GM18507 (cell line): ENCODE data around the gene PGS1.
"Not testable (repeated sequence)": the region's sequence is repeated elsewhere in the genome, so short reads cannot be mapped to it uniquely, and the experiment has no call there.

Experiments
- DNase-seq: peaks from one replicate; pipeline ENCODE4 v3.0.0; 2011; ENCODE audit warnings: low read depth; ENCODE audit not compliant: insufficient read length; ENCODE audit errors: extremely low spot score
- FAIRE-seq: peaks from 2 replicates; lab custom pipeline; 2011; peaks lifted over from hg19 to GRCh38; lab: Jason Lieb, UNC

Gene PGS1, protein sequence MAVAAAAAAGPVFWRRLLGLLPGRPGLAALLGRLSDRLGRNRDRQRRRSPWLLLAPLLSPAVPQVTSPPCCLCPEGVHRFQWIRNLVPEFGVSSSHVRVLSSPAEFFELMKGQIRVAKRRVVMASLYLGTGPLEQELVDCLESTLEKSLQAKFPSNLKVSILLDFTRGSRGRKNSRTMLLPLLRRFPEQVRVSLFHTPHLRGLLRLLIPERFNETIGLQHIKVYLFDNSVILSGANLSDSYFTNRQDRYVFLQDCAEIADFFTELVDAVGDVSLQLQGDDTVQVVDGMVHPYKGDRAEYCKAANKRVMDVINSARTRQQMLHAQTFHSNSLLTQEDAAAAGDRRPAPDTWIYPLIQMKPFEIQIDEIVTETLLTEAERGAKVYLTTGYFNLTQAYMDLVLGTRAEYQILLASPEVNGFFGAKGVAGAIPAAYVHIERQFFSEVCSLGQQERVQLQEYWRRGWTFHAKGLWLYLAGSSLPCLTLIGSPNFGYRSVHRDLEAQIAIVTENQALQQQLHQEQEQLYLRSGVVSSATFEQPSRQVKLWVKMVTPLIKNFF

DNA sequence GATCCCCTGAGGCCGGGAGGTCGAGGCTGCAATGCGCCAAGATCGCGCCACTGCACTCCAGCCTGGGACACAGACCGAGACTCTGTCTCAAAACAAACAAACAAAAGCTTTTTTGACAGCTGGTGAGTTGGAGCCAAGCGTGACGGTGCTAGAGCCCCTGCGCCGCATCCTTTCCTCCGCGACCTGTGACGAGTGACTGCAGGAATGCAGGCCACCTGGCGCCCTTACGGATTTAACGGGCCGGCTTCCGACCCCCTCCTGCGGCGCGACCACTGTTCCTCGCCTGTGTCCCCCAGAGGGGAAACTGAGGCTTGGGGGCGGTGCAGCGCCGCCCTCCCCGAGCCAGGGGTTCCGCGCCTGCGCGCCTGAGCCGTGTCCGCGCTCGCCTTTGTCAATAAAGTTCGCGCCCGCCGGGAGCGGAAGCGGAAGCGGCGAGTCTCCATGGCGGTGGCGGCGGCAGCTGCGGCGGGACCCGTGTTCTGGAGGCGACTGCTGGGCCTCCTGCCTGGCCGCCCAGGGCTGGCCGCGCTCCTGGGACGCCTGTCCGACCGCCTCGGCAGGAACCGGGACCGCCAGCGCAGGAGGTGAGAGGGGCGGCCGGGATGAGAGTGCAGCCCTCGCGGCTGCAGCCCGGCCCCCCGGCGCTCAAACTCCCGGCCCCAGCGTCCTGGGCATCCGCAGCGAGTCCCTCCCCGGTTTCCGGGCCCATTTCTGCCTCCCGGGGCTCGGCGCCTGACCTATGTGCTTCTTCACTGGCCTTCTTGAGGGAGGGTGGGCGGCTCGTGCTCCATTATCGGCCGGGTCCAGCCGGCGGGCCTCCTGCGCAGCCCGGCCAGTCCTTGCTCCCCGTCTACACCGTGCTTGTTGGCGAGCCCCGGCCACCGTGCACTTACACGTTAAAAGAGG is at the start of gene PGS1:
Gene PGS1 (plus strand): TSS at position 425 of the 906 bp plus-strand sequence. CDS start 17 bp downstream, at position 442.
- FAIRE-seq, result peak; percentile 69
- DNase-seq, result peak; percentile 64

DNA sequence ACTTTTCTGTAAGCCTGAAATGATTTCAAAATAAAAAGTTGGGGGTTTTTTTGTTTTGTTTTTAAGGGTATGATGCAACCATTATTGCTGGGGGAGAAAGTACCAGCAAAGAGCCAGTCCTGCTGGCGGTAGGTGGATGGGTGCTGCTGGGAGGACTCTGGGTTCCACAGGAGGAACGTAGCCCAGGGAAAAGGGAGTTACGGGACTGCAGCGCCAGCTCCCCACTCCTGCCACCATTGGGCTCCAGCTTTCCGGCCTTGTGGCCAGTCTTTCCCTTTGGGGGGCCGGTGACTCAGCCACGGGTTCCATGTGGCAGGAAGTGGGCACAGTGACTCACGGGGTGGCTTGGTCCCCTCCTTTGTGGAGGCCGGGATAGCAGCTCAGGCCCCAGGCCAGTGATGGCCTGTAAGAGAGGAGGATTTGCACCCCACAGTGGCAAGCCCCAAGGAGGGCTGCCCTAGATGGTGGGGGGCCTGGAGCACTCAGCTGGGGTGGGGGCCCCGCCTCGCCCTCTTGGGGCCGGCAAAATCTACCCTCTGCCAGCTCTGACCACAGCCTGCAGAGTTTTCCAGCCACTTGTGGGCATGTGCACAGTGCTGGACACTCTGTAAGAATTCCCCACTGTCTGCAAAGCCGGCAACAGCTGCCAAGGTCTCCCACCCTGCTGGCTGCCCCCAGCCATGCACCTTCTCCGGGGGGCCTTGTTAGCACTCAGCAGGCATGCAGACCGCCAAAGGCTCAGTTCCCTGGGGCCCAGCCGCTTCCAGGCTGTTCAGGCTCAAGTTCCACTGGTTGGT is 49.0 kb upstream of the PGS1 start:
- no peak for DNase-seq
- no peak for FAIRE-seq

DNA sequence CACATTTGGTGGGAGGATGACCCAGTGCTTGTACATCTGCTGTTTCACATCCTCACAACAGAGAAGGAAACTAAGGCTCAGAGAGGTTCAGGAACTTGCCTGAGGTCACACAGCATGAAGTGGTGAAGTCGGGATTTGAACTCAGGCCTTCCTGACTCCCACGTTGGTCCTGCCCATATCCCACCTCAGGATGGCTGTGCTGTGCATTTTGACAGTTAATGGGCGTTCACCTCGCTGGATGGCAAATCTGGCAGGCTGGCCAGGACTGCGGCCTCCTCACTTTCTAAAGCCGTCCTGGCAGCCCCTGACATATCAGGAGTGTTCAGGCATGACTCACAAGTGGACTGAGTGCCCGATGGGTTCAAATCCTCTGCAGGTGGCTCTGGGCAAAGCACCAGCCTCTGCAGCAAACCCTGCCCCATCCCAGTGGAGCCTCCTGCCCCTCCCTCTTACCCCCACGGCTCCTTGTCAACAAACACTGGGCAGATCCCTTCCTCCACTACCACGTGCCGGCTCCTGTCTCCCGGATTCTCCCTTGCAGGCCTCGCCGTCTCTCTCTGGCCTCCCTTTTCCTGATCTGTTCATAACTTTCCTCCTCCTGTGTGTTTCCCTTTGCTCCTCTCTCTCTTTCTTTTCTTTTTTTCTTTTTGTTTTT is 47.8 kb upstream of the PGS1 start:
- FAIRE-seq (no peak), DNase-seq (no peak)

DNA sequence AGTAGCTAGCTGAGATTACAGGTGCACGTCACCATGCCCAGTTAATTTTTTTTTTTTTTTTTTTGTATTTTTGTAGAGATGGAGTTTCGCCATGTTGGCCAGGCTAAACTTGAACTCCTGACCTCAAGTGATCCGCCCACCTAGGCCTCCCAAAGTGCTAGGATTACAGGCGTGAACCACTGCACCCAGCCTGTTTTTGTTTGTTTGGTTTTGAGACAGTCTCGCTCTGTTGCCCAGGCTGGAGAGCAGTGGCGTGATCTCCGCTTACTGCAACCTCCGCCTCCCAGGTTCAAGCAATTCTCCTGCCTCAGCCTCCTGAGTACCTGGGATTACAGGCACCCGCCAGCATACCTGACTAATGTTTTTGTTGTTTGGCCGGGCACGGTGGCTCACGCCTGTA is 47.1 kb upstream of the PGS1 start:
- DNase-seq, FAIRE-seq: not testable (repeated sequence)

DNA sequence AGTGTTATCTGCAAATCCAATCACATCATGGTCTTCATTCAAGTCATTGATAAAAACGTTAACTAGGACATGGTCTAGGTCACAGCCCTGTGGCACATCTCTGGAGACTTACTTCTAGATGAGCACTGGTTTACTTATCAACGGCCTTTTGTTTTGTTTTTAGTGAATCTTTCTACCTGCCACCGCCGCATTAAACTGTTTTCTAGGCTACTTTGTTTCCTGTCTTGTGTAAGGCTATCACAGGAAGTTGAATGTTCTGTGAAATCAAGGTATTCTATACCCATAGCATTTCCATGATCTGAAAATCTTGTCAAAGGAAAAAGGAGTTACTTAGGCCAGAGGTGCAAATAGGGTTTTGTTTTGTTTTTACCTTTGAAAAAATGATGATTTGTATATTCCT is 45.5 kb upstream of the PGS1 start:
- peak; percentile 38 for FAIRE-seq
- DNase-seq, result no peak

DNA sequence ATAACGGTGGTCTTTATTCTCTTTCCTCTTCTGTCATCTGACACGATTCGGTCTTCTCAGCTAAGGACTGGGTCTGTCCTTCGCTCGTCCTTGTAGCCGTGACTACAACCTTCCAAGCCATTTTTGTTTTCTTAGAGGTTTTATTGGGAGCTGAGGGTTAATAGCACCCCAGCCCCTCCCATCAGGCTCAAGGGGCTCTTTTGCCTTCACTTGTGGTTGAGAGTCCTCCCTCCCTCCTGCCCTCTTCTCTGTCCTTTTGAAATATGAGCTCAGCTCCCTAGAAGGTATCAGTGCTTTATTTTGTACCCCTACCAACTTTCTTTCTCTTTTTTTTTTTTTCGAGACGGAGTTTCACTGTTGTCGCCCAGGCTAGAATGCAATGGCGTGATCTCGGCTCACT is 43.2 kb upstream of the PGS1 start:
- FAIRE-seq (no peak), DNase-seq (no peak)

DNA sequence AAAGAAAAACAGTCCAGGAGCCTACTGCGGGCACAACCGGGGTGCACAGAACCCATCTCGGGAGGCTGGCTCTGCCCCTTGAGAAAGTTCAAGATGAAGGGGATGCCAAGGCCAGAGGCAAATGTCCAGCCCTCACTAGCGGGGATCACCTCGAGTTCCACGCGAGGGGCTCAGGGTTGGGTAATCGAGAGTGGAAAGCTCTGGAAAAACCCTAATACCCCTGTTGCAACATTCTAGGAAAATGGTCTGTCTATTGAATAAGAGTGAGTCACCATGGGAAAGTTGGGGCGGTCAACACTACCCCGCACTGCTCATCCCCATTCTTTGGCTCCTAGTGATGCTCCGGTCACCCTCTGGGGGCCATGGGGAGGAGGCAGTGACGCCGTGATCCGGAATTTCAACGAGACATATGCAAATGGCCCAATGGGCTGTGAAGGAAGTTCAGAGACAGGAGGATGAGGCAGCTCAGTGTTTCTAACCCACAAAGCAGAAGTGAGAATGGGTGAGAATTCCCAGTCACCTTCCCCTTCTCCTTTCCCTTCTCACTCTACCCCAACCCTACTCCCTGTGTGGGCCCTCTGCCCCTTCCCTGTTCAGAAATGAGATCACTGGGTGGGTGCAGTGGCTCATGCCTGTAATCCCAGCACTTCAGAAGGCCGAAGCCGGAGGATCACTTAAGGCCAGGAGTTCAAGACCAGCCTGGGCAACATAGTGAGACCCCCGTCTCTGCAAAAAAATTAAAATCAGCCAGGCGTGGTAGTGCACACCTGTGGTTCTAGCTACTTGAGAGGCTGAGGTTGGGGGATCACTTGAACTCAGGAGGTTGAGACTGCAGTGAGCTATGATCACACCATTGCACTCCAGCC is 41.0 kb upstream of the PGS1 start:
- FAIRE-seq (peak; percentile 98), DNase-seq (no peak)

DNA sequence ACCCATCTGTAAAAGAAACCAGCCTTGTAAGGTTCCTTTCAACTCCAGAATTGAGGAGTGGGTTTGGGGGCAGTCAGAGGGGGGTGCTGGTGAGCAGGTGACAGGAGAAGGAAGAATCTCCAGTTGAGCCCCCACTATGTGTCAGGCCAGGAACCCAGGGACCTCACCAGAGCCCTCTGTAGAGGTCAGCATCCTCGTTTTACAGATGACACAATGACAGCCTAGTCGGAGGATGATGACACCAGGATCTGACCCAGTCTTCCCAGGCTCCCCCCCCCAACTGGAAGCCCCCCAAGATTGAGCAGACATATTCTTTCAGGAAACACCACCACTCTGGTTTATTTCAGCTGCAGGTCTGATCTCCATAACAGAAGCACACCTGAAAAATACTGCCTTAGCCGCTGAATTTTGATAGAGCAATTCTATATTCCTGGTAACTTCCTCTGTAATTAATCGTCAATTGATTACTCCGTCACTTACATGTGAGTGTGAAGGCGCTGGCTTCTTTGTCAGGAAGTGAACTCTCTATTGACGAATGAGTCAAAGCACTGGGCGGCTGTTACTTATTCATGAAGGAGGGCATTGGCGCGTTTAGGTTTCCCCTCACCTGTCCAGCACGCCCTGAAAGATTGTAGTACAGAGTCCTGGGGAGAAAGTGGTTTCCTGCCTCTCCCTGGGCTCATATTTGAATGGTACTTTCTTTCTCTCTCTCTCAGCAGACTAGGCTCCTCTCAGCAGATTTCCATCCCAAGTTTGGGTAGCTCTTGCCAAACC is 39.8 kb upstream of the PGS1 start:
- FAIRE-seq (peak; percentile 80), DNase-seq (no peak)

DNA sequence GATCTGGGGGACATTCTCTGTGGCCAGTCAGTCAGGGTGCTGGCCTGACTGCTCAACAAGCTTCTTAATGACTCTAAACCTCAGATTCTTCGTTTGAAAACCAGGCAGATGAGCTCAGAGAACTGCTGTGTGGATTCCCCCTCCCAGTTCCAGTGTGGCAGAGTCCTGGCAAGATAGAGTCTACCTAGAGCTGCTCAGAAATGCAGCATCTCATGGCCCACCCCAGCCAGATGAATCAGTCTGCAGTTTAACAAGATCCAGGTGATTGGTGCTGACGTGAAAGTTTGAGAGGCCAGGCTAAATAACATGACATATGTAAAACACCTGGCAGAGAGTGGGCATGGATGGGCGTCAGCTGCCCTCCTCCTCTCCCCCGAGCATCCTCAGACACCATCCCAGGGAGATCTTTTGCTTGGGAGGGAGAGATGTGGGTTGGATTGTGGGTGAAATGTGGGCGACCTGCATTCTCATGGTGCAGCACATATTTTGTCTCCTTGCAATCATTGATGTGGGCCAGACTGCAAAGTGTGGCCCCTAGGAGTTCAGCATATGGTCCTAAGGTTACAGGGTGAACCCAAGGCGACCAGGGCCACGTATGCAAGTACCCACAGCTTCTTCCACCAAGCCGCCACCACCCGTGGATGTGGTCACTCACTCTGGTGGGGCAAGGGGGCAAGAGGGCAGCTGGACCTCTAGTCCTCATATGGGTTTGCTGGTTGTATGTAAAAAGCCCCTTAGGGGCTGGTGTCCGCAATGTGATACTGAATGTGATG is 38.1 kb upstream of the PGS1 start:
- FAIRE-seq, result no peak
- no peak for DNase-seq

DNA sequence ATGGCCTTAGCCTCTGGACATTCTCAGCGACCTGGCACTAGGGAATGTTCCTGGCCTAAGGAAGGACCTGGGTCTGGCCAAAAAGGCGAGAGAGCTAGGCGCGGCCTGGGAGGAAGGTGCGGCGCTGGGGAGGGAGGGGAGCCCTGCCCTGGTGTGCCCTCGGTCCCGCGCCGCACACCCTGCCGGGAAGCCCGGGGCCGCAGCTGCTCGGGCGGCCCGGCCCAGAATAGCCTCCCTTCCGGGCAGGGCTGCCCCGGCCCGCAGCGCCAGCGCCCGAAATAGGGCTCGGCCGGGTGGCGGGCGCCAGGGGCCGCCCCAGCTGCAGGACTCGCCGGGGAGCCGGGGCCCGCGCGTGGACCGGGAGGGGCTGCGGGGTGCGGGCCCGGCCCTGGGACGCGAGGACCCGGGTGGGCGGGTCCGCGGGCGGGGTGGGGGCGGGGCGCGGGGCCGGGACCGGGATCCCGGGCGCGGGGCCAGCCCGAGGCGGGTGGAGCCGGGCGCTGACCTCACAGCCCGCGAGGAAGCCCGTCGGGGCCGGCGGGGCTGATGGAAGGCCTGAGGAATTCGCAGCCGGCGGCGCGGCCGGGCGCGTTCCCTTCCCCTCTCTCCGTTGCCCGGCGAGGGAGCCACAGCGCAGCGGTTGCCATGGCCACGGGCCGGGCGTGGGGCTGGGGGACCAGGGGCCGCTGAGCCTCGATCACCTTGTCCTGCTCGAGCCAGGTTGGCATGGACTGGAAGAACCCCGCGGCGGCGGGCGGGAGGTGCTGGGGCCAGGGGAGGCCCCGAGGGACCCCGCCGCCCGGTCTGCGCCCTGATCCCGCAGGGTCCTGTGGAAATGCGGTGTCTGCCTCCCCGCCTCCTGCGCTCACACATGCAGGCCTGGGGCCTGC is 36.6 kb upstream of the PGS1 start:
- FAIRE-seq (no peak), DNase-seq (no peak)

DNA sequence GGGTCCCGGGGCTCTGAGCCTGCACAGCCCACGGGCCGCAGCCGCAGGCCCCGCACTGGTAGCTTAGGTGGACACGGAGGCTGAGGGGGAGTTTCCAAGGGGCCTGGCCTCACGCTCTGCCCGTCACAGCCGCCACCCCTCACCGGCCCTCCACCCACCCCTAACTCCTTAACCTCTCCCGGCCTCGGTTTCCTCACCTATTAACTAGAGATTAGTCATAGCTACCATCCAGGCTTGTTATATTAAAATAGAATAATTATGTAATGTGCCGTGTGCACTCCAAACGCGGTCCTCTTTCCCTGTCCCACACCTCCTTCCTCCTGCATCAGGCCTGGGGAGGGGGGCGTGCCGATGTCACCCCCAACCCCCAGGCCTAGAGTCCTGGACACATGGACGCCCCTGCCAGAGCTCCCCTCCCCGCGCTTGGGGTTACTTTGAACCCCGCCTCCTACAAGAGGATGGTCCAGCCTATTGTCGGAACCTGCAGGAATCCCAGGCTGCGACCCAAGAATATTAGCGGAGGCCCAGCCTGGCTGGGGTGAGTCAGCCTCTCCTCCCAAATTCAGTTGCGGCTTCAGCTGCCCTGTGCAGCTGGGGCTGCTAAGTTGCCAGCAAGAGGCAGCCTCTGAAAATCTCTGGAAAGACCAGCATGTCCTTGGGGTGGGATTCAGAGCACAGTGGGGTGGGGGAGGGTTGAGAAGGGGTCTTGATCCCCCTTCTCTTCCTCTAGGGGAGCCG is 35.8 kb upstream of the PGS1 start:
- DNase-seq, result no peak
- no peak for FAIRE-seq

DNA sequence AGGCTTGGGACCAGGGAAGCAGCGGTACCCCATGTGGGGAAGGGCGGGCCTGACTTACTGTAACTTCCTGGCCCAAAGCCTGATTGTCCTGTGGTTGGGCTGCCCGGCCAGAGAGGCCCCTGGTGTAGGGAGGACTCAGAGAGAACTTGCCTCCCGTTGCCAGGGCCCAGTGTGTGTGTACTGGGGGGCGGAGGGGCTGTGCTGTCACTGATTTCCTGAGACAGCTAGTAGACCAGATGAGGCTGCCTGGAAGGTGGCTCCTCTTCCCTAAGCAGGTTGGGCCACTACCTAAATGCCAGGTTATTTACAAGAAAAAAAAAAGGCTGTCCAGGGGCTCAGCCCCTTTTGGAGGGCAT is 35.3 kb upstream of the PGS1 start:
- DNase-seq (no peak), FAIRE-seq (no peak)

DNA sequence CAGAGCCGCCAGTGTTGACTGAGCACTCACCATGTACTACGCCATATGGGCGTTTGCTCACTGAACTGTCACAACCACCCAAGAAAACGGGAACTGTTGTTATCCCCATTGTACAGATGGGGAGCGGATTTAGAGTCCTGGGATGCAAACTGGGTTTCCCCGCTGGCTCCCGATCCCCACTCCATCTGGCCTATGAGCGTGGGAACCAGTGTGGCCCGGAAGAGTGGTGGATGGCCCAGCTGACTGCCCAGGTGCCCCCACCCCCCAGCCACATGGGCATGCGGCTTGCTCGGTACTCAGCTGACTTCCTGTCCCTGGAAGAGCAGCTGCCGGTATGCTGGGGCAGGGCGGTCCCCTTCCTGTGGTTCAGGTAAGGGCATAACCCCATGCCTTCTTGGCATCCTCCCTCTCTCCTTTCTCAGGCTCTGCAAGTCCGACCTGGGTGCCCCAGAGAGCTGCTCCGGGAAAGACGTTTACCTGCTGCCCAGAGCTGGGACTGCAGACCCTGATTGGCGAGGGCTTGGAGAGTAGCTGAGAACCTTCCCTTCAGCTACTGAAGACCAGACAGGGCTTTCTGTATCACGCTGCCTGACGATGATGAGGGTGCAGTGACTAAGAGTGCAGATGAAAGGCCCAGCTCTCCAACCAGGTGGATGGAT is 34.8 kb upstream of the PGS1 start:
- FAIRE-seq (peak; percentile 95), DNase-seq (no peak)

DNA sequence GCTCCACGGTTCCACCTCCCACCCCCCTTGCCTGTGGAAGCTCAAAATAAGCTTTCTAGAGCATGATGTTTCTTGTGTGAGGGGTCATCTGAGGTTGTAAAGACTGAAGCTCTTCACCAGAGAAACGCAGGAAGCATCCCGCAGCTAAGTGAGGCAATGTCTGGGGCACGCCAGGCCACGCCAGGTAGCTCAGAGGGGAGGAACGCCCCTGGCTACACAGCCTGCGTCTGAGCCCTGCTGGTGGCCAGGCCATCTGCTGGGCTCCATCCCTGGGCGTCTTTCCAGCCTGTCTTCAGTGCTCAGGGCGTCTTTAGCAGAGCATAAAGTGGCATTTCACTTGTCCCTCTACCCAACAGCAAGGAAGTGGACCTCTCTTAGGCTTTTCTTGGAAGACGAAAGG is 33.8 kb upstream of the PGS1 start:
- FAIRE-seq (no peak), DNase-seq (no peak)

DNA sequence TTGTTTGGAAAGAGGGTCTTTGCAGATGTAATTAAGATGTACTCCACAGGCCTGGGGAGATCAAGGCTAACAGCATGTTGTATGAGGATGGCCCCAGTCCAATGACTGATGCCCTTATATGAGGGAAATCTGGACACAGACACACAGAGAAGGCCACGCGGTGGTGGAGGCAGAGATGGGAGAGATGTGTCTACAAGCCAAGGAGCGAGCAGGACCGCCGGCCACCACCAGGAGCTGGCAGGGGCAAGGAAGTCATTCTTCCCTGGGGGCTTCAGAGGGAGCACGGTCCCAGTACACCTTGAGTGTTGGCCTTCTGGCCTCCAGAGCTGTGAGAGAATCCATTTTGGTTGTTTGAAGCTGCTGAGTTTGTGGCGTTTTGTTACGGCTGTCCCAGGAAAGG is 33.3 kb upstream of the PGS1 start:
- FAIRE-seq (no peak), DNase-seq (no peak)
